Upper lobe of left lung (tissue), 4 donors: ENCODE results near the gene EPHB2.

ENCODE experiments used
- CTCF ChIP-seq, 6 experiments: fragments of 450-650 bp in 4 of 6; fragments of 200-600 bp in 2 of 6; sonication (generic) in 2 of 6; IDR thresholded peaks; one replicate each; pipeline ENCODE4 v1.5.1; 2016 to 2019; ENCODE audit warnings: antibody characterized with exemption in 6 of 6
- POLR2A ChIP-seq, 4 donors: fragments of 450-650 bp; IDR thresholded peaks; one replicate each; pipeline ENCODE4 v1.5.1; 2016 to 2017; ENCODE audit warnings: antibody characterized with exemption in 4 of 4, mild to moderate bottlenecking in 2 of 4
- POLR2AphosphoS5 ChIP-seq, 2 donors: sonication (generic); formaldehyde crosslinking; IDR thresholded peaks; one replicate each; pipeline ENCODE4 v1.5.1; 2017; ENCODE audit warnings: antibody characterized with exemption in 2 of 2

- TF ChIP-seq POLR2A (IDR thresholded peaks at IDR 0.05), result no peak
- no peak for TF ChIP-seq CTCF (IDR thresholded peaks at IDR 0.05)
- TF ChIP-seq POLR2AphosphoS5 (IDR thresholded peaks at IDR 0.05), result no peak
Observed at GRCh38 chr1:22689505-22689904, 21.1 kb upstream of the EPHB2 start.
